GM12878 (cell line): ENCODE results near the gene POU5F1. TPM values are rescaled to one million over a fixed set of nuclear protein-coding genes. Genes with fewer than 3 reads are reported as not detected.

Source experiments
- ATAC-seq: fragments of 200-7000 bp; cut with Tn5 transposase; 3 replicates; pipeline ENCODE4 v1.9.1; 2020; ENCODE audit warnings: mild to moderate bottlenecking, moderate library complexity
- BruUV-seq: library from RNA; stranded (reverse); fragments of 400-500 nt; replicated peaks from 2 replicates; lab custom pipeline; 2021; lab: Mats Ljungman, UMichigan
- CTCF ChIA-PET: fragments of 300-600 bp; sonication (Branson Sonifier 250); formaldehyde crosslinking; extraction: SDS; loops from one replicate; lab custom pipeline; 2021; ENCODE audit warnings: inconsistent platforms; lab: Yijun Ruan, JAX
- POLR2A ChIA-PET: fragments of 350-600 bp; formaldehyde crosslinking; extraction: SDS; loops from one replicate; lab custom pipeline; 2021; ENCODE audit warnings: inconsistent platforms; lab: Charles Lee
- RAD21 ChIA-PET: fragments of 300-600 bp; sonication (Branson Sonifier 250); formaldehyde crosslinking; loops from one replicate; lab custom pipeline; 2023; ENCODE audit warnings: antibody characterized with exemption; ENCODE audit not compliant: unreplicated experiment; lab: Charles Lee
- SMC1A ChIA-PET: fragments of 300-600 bp; sonication (Branson Sonifier 250); formaldehyde crosslinking; loops from one replicate; lab custom pipeline; 2023; ENCODE audit not compliant: unreplicated experiment, uncharacterized antibody; lab: Charles Lee
- DNase-seq: peaks from one replicate; pipeline ENCODE4 v3.0.0-alpha.2; 2011; ENCODE audit warnings: low read depth, low spot score
- FAIRE-seq: peaks from 3 replicates; lab custom pipeline; 2011; peaks lifted over from hg19 to GRCh38; lab: Jason Lieb, UNC
- H2AFZ ChIP-seq: 2 replicates; pipeline ENCODE4 v1.6.0; 2011; ENCODE audit warnings: low read depth, low read length, control low read depth; ENCODE audit not compliant: control insufficient read depth
- H3K27ac ChIP-seq: 2 replicates; pipeline ENCODE4 v1.5.1; 2011; ENCODE audit warnings: control low read depth; ENCODE audit not compliant: control insufficient read depth, insufficient read depth
- H3K27me3 ChIP-seq, 2 experiments: replicated peaks in 1 of 2; 2 replicates each; pipeline versions ENCODE4 v1.6.0 to v1.6.1; 2011; ENCODE audit warnings: low read length in 1 of 2; ENCODE audit not compliant: control insufficient read depth in 2 of 2, insufficient read depth in 2 of 2
- H3K36me3 ChIP-seq, 2 experiments: 2 replicates each; pipeline ENCODE4 v1.5.1; 2011; ENCODE audit warnings: low read length in 1 of 2; ENCODE audit not compliant: control insufficient read depth in 2 of 2, insufficient read depth in 2 of 2
- H3K4me1 ChIP-seq: 2 replicates; pipeline ENCODE4 v1.6.1; 2011; ENCODE audit warnings: mild to moderate bottlenecking, low read length, moderate library complexity, mixed read lengths; ENCODE audit not compliant: control insufficient read depth, insufficient read depth
- H3K4me2 ChIP-seq: 2 replicates; pipeline ENCODE4 v1.6.0; 2011; ENCODE audit warnings: control low read depth; ENCODE audit not compliant: control insufficient read depth, insufficient read depth
- H3K4me3 ChIP-seq: fragments of 200-600 bp; sonication (generic); 2 replicates; pipeline ENCODE4 v1.5.1; 2016
- H3K79me2 ChIP-seq: 2 replicates; pipeline ENCODE4 v1.6.0; 2011; ENCODE audit warnings: low read length; ENCODE audit not compliant: control insufficient read depth, insufficient read depth
- H3K9ac ChIP-seq: 2 replicates; pipeline ENCODE4 v1.8.0; 2011; ENCODE audit warnings: low read length, control low read depth, mixed read lengths; ENCODE audit not compliant: control insufficient read depth, insufficient read depth
- H3K9me3 ChIP-seq: replicated peaks from 3 replicates; pipeline ENCODE4 v1.5.1; 2011; ENCODE audit warnings: mild to moderate bottlenecking, low read length; ENCODE audit not compliant: control insufficient read depth, insufficient read depth
- H4K20me1 ChIP-seq: 2 replicates; pipeline ENCODE4 v1.6.0; 2011; ENCODE audit not compliant: control insufficient read depth, insufficient read depth
- CHD4 ChIP-seq: fragments of 200-600 bp; sonication (generic); IDR thresholded peaks from 2 replicates; pipeline ENCODE4 v1.6.1; 2016; ENCODE audit warnings: mild to moderate bottlenecking
- HDGF ChIP-seq: fragments of 450-650 bp; IDR thresholded peaks from 2 replicates; pipeline ENCODE4 v1.6.1; 2016; ENCODE audit warnings: antibody characterized with exemption
- JUNB ChIP-seq: IDR thresholded peaks from 2 replicates; pipeline ENCODE4 v1.6.1; 2016; ENCODE audit warnings: antibody characterized with exemption, mild to moderate bottlenecking
- MEF2B ChIP-seq: fragments of 450-650 bp; IDR thresholded peaks from 2 replicates; pipeline ENCODE4 v1.6.1; 2018; ENCODE audit warnings: mild to moderate bottlenecking, moderate library complexity; ENCODE audit not compliant: partially characterized antibody, poor library complexity, severe bottlenecking
- NRF1 ChIP-seq: conservative IDR thresholded peaks from 2 replicates; pipeline ENCODE4 v1.6.1; 2011; ENCODE audit warnings: mild to moderate bottlenecking, low read depth, low read length, improper control_type of control experiment
- POU2F2 ChIP-seq: IDR thresholded peaks from 3 replicates; pipeline ENCODE4 v1.6.1; 2011; ENCODE audit warnings: low read depth, mild to moderate bottlenecking, low read length, borderline replicate concordance
- PRDM15 ChIP-seq: fragments of 450-650 bp; formaldehyde crosslinking; IDR thresholded peaks from 2 replicates; pipeline ENCODE4 v1.4.0; 2020; ENCODE audit warnings: mild to moderate bottlenecking, moderate library complexity
- TBL1XR1 ChIP-seq: IDR thresholded peaks from 2 replicates; pipeline ENCODE4 v1.6.1; 2012; ENCODE audit warnings: low read depth, low read length, improper control_type of control experiment
- TCF7 ChIP-seq: IDR thresholded peaks from 2 replicates; pipeline ENCODE4 v1.6.1; 2014; ENCODE audit warnings: antibody characterized with exemption, borderline replicate concordance
- WRNIP1 ChIP-seq: IDR thresholded peaks from 2 replicates; pipeline ENCODE4 v1.6.1; 2011; ENCODE audit warnings: low read depth, low read length, improper control_type of control experiment, borderline replicate concordance
- ZNF384 ChIP-seq: IDR thresholded peaks from 2 replicates; pipeline ENCODE4 v1.6.1; 2012; ENCODE audit warnings: low read depth, mild to moderate bottlenecking, low read length, improper control_type of control experiment, borderline replicate concordance
- WGBS: methylation state at CpG from one replicate; pipeline ENCODE4 v1.1.6; 2016; ENCODE audit warnings: low lambda C conversion rate; ENCODE audit not compliant: insufficient replicate concordance, insufficient coverage; ENCODE audit errors: missing lambda C conversion rate; 5-methylcytosine and 5-hydroxymethylcytosine counted together
- in situ Hi-C: fragments of 300-500 bp; cut with MboI; formaldehyde crosslinking; loops from 9 replicates; pipeline ENCODE4 v1.14.3; 2018; ENCODE audit warnings: mixed read lengths
- intact Hi-C: fragments of 100-400 bp; cut with micrococcal nuclease; formaldehyde crosslinking; loops from one replicate; pipeline ENCODE4 v1.14.2; 2022; ENCODE audit not compliant: unreplicated experiment
- polyA plus RNA-seq, 11 experiments: library from polyadenylated mRNA; depleted of rRNA in 4 of 11; unstranded in 6 of 11; stranded (reverse) in 5 of 11; fragments of >200 nt; fragmentation: Nextera tagmentation in 4 of 11; fragmentation: Illumina TruSeq in 1 of 11; extraction: Ambion mirVana in 4 of 11; extraction: Trizol in 1 of 11; gene quantifications; 1 replicate in 1 of 11; 2 replicates in 10 of 11; pipeline versions ENCODE4 v1.2.1 to v1.2.3, GENCODE V29; 2011 to 2016; ENCODE audit warnings: inconsistent platforms in 2 of 11, missing spikeins in 2 of 11, low read depth in 1 of 11
- total RNA-seq, 4 experiments: library from RNA; depleted of rRNA in 3 of 4; stranded (reverse); fragments of >200 nt in 3 of 4; fragmentation: Illumina TruSeq in 1 of 4; extraction: Trizol in 1 of 4; gene quantifications; 2 replicates each; pipeline versions ENCODE4 v1.2.1 to v1.2.3, GENCODE V29; 2013 to 2021

POU5F1 gene
- total and polyA plus RNA-seq, 10 of the 15 experiments (the other 5 are each of a cell fraction or from before 2014, with no cell fraction given): 1.4 to 5.5 (median 3.2) TPM

- ChIA-PET POLR2A (interaction anchor here (0.5 to 0.7 kb wide), 3 partner anchors 54 to 575 kb away, joined by 3 to 4 read pairs (median 3); no protein-coding TSS in a partner anchor), CTCF (interaction anchor here (0.6 to 22.9 kb wide), 6 partner anchors 44 to 273 kb away, joined by 3 to 326 read pairs (median 3); no protein-coding TSS in a partner anchor)
Measured at GRCh38 chr6:31130751-31131150, 39.7 kb downstream of the POU5F1 start.

More at GRCh38 chr6:31130751-31131150, 39.7 kb downstream of the POU5F1 start:
- no peaks in the 10 kb centered on the region; a peak in 1 of 4 replicates for H3K27me3 ChIP-seq
- ChIA-PET RAD21 (interaction anchor here (0.8 to 1.6 kb wide), 3 partner anchors 62 to 236 kb away, joined by 3 to 5 read pairs (median 3); no protein-coding TSS in a partner anchor), SMC1A (interaction anchor here (0.6 to 1.9 kb wide), 2 partner anchors 15 to 89 kb away, joined by 3 to 5 read pairs; no protein-coding TSS in a partner anchor)
- no peak overlapping the region for H2AFZ ChIP-seq
- no peaks in the 10 kb centered on the region for H4K20me1 ChIP-seq
- TF ChIP-seq MEF2B (no peak), JUNB (no peak), NRF1 (no peak), WRNIP1 (no peak), TCF7 (no peak), ZNF384 (no peak), HDGF (no peak), PRDM15 (CRISPR knock-in tag) (no peak), POU2F2 (no peak), TBL1XR1 (no peak), CHD4 (no peak)
- no peak overlapping the region for H3K9ac ChIP-seq
- no peak overlapping the region for H3K4me2 ChIP-seq
- BruUV-seq: no TSS peak
- in situ Hi-C loops (no loop called here), intact Hi-C loops (no loop called here)
- no peak overlapping the region for H3K27ac ChIP-seq
- WGBS: 63% methylated on average over 3 of the region's 3 CpGs
- DNase-seq (no peak), ATAC-seq (no peak), FAIRE-seq (no peak)
- H3K4me3 ChIP-seq: no peak overlapping the region
- no peaks in the 10 kb centered on the region for H3K9me3 ChIP-seq
- no peaks in the 10 kb centered on the region; the same call in 1 of the 2 replicates for H3K4me1 ChIP-seq
- H3K36me3 ChIP-seq: no peaks in the 10 kb centered on the region
- no peaks in the 10 kb centered on the region for H3K79me2 ChIP-seq
